Endothelial cell of umbilical vein (primary cell): ENCODE measurements around the gene LDLRAD4. TPM values are rescaled to one million over a fixed set of nuclear protein-coding genes. Genes with fewer than 3 reads are reported as not detected.

ENCODE experiments used
- BruUV-seq: library from RNA; stranded (reverse); fragments of 400-500 nt; replicated peaks from 2 replicates; lab custom pipeline; 2021; lab: Mats Ljungman, UMichigan
- CTCF ChIA-PET: fragments of 300-600, 350-600 bp; sonication (Branson Sonifier 250); formaldehyde crosslinking; loops from one replicate; lab custom pipeline; 2021; ENCODE audit warnings: antibody characterized with exemption, inconsistent platforms; lab: Charles Lee
- POLR2A ChIA-PET: fragments of 300-600, 350-600 bp; sonication (Branson Sonifier 250); formaldehyde crosslinking; loops from one replicate; lab custom pipeline; 2021; ENCODE audit warnings: antibody characterized with exemption, inconsistent platforms; lab: Charles Lee
- DNase-seq: peaks from one replicate; pipeline ENCODE4 v3.0.0-alpha.2; 2011; ENCODE audit warnings: low read depth, low spot score
- FAIRE-seq: peaks from 2 replicates; lab custom pipeline; 2011; peaks lifted over from hg19 to GRCh38; lab: Jason Lieb, UNC
- H2AFZ ChIP-seq: 2 replicates; pipeline ENCODE4 v1.6.0; 2012; ENCODE audit warnings: low read depth, low read length, control low read depth, inconsistent platforms
- H3K27ac ChIP-seq: 2 replicates; pipeline ENCODE4 v1.5.1; 2011; ENCODE audit warnings: low read depth, mild to moderate bottlenecking, control low read depth, low read length, moderate library complexity; ENCODE audit not compliant: insufficient read depth
- H3K27me3 ChIP-seq, 2 experiments: 2 replicates each; pipeline versions ENCODE4 v1.6.0 to v1.6.1; 2011; ENCODE audit warnings: low read length in 2 of 2, mixed read lengths in 1 of 2; ENCODE audit not compliant: control insufficient read depth in 2 of 2, insufficient read depth in 2 of 2
- H3K36me3 ChIP-seq, 2 experiments: 2 replicates in 1 of 2; 3 replicates in 1 of 2; pipeline ENCODE4 v1.5.1; 2011; ENCODE audit warnings: low read length in 2 of 2, mild to moderate bottlenecking in 1 of 2, moderate library complexity in 1 of 2; ENCODE audit not compliant: control insufficient read depth in 2 of 2, insufficient read depth in 2 of 2; ENCODE audit errors: extremely low read depth in 1 of 2
- H3K4me1 ChIP-seq: 3 replicates; pipeline ENCODE4 v1.5.1; 2011; ENCODE audit warnings: mild to moderate bottlenecking, low read length; ENCODE audit not compliant: control insufficient read depth, insufficient read depth; ENCODE audit errors: extremely low read depth
- H3K4me2 ChIP-seq: 2 replicates; pipeline ENCODE4 v1.6.1; 2011; ENCODE audit warnings: low read length, control low read depth, mixed read lengths; ENCODE audit not compliant: insufficient read depth
- H3K4me3 ChIP-seq, 3 experiments: fragments of 200-600 bp in 1 of 3; sonication (generic), shearing (Covaris generic) in 1 of 3; replicated peaks in 1 of 3; 2 replicates each; pipeline ENCODE4 v1.5.1; 2011 to 2016; ENCODE audit warnings: control low read depth in 3 of 3, low read length in 3 of 3, mild to moderate bottlenecking in 2 of 3, inconsistent platforms in 1 of 3, low read depth in 1 of 3, moderate library complexity in 1 of 3; ENCODE audit not compliant: insufficient read depth in 1 of 3
- H3K79me2 ChIP-seq: 2 replicates; pipeline ENCODE4 v1.6.0; 2012; ENCODE audit warnings: low read length, inconsistent platforms; ENCODE audit not compliant: control insufficient read depth, insufficient read depth
- H3K9ac ChIP-seq: replicated peaks from 2 replicates; pipeline ENCODE3; 2011; ENCODE audit warnings: low read length, control low read depth; ENCODE audit not compliant: insufficient read depth; ENCODE audit errors: extremely low read depth
- H3K9me1 ChIP-seq: replicated peaks from 3 replicates; pipeline ENCODE4 v1.6.0; 2011; ENCODE audit warnings: mild to moderate bottlenecking, low read length; ENCODE audit not compliant: control insufficient read depth, insufficient read depth; ENCODE audit errors: extremely low read depth
- H3K9me3 ChIP-seq: replicated peaks from 2 replicates; pipeline ENCODE4 v1.5.1; 2012; ENCODE audit warnings: low read length, inconsistent platforms; ENCODE audit not compliant: control insufficient read depth, insufficient read depth
- H4K20me1 ChIP-seq: replicated peaks from 2 replicates; pipeline ENCODE3; 2011; ENCODE audit warnings: mild to moderate bottlenecking, low read length; ENCODE audit not compliant: control insufficient read depth, insufficient read depth; ENCODE audit errors: extremely low read depth
- CTCF ChIP-seq, 2 donors: IDR thresholded peaks; 1 replicate in 1 of 2; 2 replicates in 1 of 2; pipeline ENCODE4 v1.5.1; 2011; ENCODE audit warnings: low read length in 2 of 2, mild to moderate bottlenecking in 2 of 2, moderate library complexity in 2 of 2, control low read depth in 1 of 2, inconsistent platforms in 1 of 2, low read depth in 1 of 2; ENCODE audit not compliant: insufficient read depth in 1 of 2; ENCODE audit errors: extremely low read depth in 1 of 2
- EZH2 ChIP-seq: IDR thresholded peaks from 2 replicates; pipeline ENCODE4 v1.6.1; 2012; ENCODE audit warnings: borderline replicate concordance, low read depth, mild to moderate bottlenecking, moderate library complexity, low read length, inconsistent platforms; ENCODE audit not compliant: severe bottlenecking
- FOS ChIP-seq: IDR thresholded peaks from 2 replicates; pipeline ENCODE4 v1.6.1; 2011; ENCODE audit warnings: mild to moderate bottlenecking, low read length, moderate library complexity, borderline replicate concordance; ENCODE audit not compliant: insufficient read depth
- GATA2 ChIP-seq: IDR thresholded peaks from 2 replicates; pipeline ENCODE4 v1.7.0; 2011; ENCODE audit warnings: low read depth, mild to moderate bottlenecking, moderate library complexity, mixed read lengths, low read length; ENCODE audit not compliant: insufficient read length, insufficient read depth
- JUN ChIP-seq: IDR thresholded peaks from 2 replicates; pipeline ENCODE4 v1.6.1; 2011; ENCODE audit warnings: borderline replicate concordance, low read depth; ENCODE audit not compliant: insufficient read length, insufficient read depth
- MAX ChIP-seq: IDR thresholded peaks from 2 replicates; pipeline ENCODE4 v1.6.1; 2011; ENCODE audit not compliant: insufficient read depth, insufficient read length
- MYC ChIP-seq: IDR thresholded peaks from one replicate; pipeline ENCODE4 v1.6.1; 2011; ENCODE audit warnings: mild to moderate bottlenecking, low read depth, low read length
- POLR2A ChIP-seq: IDR thresholded peaks from 2 replicates; pipeline ENCODE4 v1.6.1; 2012; ENCODE audit warnings: low read depth, mild to moderate bottlenecking, control low read depth, low read length
- POLR2AphosphoS5 ChIP-seq: IDR thresholded peaks from 2 replicates; pipeline ENCODE4 v1.6.1; 2012; ENCODE audit warnings: low read depth, mild to moderate bottlenecking, control low read depth, low read length, moderate library complexity; ENCODE audit not compliant: insufficient read depth
- dilution Hi-C: fragments of 300-500 bp; cut with MboI; formaldehyde crosslinking; loops from one replicate; pipeline ENCODE4 v1.15.0; 2019; ENCODE audit warnings: low sequenced_read_pairs; ENCODE audit not compliant: extremely low pct_ligation_motif_present
- intact Hi-C: fragments of 100-400 bp; cut with micrococcal nuclease; formaldehyde crosslinking; loops from one replicate; pipeline ENCODE4 v1.10.0; 2022
- polyA plus RNA-seq, 4 experiments: library from polyadenylated mRNA; depleted of rRNA in 3 of 4; stranded (reverse) in 3 of 4; unstranded in 1 of 4; fragments of >200 nt; gene quantifications; 2 replicates each; pipeline versions ENCODE4 v1.2.1 to v1.2.3, GENCODE V29; 2011 to 2012; ENCODE audit warnings: missing spikeins in 1 of 4
- total RNA-seq: library from RNA; stranded (reverse); gene quantifications from 2 replicates; pipeline ENCODE4 v1.2.3, GENCODE V29; 2021

LDLRAD4 gene
- total and polyA plus RNA-seq, 2 donors (not counting 3 experiments of a cell fraction or from before 2014, with no cell fraction given), result 5.2 to 6.5 TPM

- TF ChIP-seq POLR2AphosphoS5 (no peak), MYC (no peak), MAX (no peak), POLR2A (no peak), FOS (no peak), JUN (no peak), CTCF (IDR thresholded peaks at IDR 0.05; ENCODE audit: extremely low read depth in 1 of 2, insufficient read depth in 1 of 2, low read depth in 1 of 2, low read length in 2 of 2) (no peak), EZH2 (no peak), GATA2 (no peak)
- no peak for DNase-seq
- Histone ChIP-seq H2AFZ (no peak overlapping the region), H3K4me2 (no peak overlapping the region), H3K9me1 (no peaks in the 10 kb centered on the region), H4K20me1 (no peaks in the 10 kb centered on the region), H3K4me3 (no peak overlapping the region), H3K9ac (no peak overlapping the region), H3K27ac (peak overlapping the region; percentile 90), H3K36me3 (no peaks in the 10 kb centered on the region), H3K4me1 (peaks cover 35% of the 10 kb centered on the region), H3K79me2 (no peaks in the 10 kb centered on the region), H3K27me3 (no peaks in the 10 kb centered on the region), H3K9me3 (no peaks in the 10 kb centered on the region)
- ChIA-PET POLR2A (no interaction called here), CTCF (interaction anchor here (1.8 to 1.9 kb wide), 2 partner anchors 60 to 67 kb away, joined by 5 to 6 read pairs; no protein-coding TSS in a partner anchor)
- intact Hi-C loops, result loop anchor here (1.0 to 5.0 kb wide), 3 partner anchors 66 to 362 kb away; no protein-coding TSS in a partner anchor
- FAIRE-seq, result no peak
- BruUV-seq, result no TSS peak
- dilution Hi-C loops, result no loop called here
Observed at GRCh38 chr18:13434854-13435253, 216.3 kb downstream of the LDLRAD4 start.
